T-helper 2 cell (primary cell): ENCODE results near the gene ASIC1.

Source experiments
- DNase-seq, 5 experiments: peaks; one replicate each; pipeline versions ENCODE4 v3.0.0 to v3.0.0-alpha.2; 2012 to 2022

Gene ASIC1

GRCh38 chr12:50085615-50086072, 28.2 kb downstream of the ASIC1 start:
- no peak for DNase-seq

GRCh38 chr12:50086148-50086547, 28.8 kb downstream of the ASIC1 start:
- DNase-seq = no peak

GRCh38 chr12:50087151-50087550, 29.8 kb downstream of the ASIC1 start:
- no peak for DNase-seq

GRCh38 chr12:50087995-50088394, 30.6 kb downstream of the ASIC1 start:
- no peak for DNase-seq

GRCh38 chr12:50088577-50089335, 31.4 kb downstream of the ASIC1 start:
- peak in 3 of 5 experiments; percentile 28 to 69 (median 36) for DNase-seq

GRCh38 chr12:50089730-50090129, 32.3 kb downstream of the ASIC1 start:
- DNase-seq = no peak

- DNase-seq = no peak
Measured at GRCh38 chr12:50090391-50090790, 33.0 kb downstream of the ASIC1 start.

GRCh38 chr12:50097952-50098351, 40.6 kb downstream of the ASIC1 start:
- no peak for DNase-seq

- DNase-seq = no peak
Measured at GRCh38 chr12:50099302-50100008, 42.1 kb downstream of the ASIC1 start.

- DNase-seq = no peak
Measured at GRCh38 chr12:50100561-50100960, 43.2 kb downstream of the ASIC1 start.

GRCh38 chr12:50101663-50102062, 44.3 kb downstream of the ASIC1 start:
- DNase-seq = no peak

- DNase-seq = no peak
Measured at GRCh38 chr12:50102131-50102531, 44.7 kb downstream of the ASIC1 start.

GRCh38 chr12:50102646-50103309, 45.4 kb downstream of the ASIC1 start:
- DNase-seq = no peak

- no peak for DNase-seq
Measured at GRCh38 chr12:50103351-50103750, 46.0 kb downstream of the ASIC1 start.

- peak in 2 of 5 experiments; percentile 12 to 15 for DNase-seq
Measured at GRCh38 chr12:50103767-50104321, 46.4 kb downstream of the ASIC1 start, which contains the start of gene GPD1. GPD1 (plus strand) TSS chr12:50104008; CDS start chr12:50104051, 43 bp downstream.

GRCh38 chr12:50104417-50105366, 47.3 kb downstream of the ASIC1 start:
- no peak for DNase-seq

GRCh38 chr12:50105913-50106450, 48.6 kb downstream of the ASIC1 start:
- no peak for DNase-seq

GRCh38 chr12:50106907-50107306, 49.5 kb downstream of the ASIC1 start:
- DNase-seq = no peak

GRCh38 chr12:50107416-50108268, 50.2 kb downstream of the ASIC1 start:
- no peak for DNase-seq

GRCh38 chr12:50109319-50109718, 51.9 kb downstream of the ASIC1 start:
- no peak for DNase-seq
